Non-pigmented ciliary epithelial cell (primary cell): ENCODE results near the gene ART3.
A peak's percentile ranks its signal among the peaks of the same experiment; 100 is the strongest.

Experiments
- DNase-seq: peaks from one replicate; pipeline ENCODE4 v3.0.0-alpha.2; 2010; ENCODE audit warnings: low read depth

ART3 gene

DNA sequence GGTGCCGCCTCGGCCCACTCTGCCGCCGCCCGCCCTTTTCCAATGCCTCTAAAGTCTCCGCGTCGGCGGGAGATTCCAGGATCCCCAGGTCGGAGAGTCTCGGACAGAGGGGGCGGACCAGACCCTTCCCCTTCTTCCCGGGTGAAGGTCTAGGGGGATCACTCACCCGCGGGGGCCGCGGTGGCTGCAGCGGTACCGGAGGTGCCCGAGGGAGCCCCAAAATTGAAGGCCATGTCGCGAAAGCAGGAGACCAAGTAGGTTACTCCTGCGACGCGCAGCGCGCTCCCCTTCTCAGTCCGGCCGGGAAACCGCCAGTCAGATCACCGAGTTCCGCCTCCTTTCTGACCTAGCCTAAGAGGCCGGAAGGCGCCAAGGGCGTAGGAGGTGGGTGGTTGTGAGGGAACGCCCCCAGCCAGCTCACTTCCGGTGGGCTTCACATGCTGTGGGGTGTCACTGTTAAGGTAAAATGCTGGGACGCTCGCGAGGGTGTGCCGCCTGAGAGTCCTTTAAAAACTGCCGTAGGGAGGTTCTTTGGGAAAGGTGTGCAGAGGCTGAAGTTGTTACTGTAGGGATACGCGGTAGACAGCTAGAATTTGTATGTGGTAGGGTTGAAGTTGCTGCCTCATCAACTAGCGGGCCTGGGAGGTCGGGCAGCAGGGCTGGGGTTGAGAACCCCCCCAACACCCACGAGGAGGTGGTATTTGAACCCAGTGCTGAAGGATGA lies 73.8 kb downstream of the ART3 start, which contains the start of gene NUP54:
Gene NUP54, minus strand, starts transcription at position 256 of the 724 bp plus-strand sequence. Its CDS starts 23 bp downstream, at position 233.
- peak; percentile 82 for DNase-seq

DNA sequence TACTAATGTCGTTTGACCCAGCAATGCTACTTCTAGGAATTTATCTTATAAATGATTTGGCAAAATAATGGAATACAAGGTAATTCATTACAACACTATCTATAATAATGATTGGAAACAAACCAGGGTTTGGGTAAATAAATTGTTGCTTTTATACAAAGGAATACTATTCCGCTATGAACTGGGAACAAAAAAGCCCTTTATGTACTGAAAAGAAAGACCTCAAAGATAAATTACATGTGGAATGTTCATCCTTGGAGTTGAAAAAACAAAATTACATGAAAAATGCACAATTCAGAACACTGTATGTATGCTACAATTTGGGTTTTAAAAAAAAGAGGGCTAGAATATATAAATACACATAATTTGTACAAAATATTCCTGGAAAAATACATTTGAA lies 78.8 kb downstream of the ART3 start:
- no peak for DNase-seq

DNA sequence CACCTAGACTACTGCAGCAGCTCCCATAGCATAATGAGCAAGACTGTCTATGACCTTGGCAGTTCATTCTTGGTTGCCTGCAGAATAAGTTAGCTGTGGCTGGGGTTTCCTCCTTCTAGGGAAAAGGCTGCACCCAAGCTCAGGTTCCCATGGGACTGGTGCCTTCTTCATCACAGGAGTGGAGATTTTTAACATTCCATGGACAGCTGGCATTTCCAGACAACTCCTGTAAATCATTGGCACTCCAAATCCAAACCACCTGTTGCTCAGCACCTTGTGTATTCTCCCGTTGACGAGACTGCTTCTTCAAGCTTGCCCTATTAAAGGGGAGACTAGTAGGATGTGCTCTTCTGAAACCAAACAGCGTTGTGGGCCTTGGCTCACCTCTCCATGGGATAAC lies 81.5 kb downstream of the ART3 start:
- DNase-seq: no peak

DNA sequence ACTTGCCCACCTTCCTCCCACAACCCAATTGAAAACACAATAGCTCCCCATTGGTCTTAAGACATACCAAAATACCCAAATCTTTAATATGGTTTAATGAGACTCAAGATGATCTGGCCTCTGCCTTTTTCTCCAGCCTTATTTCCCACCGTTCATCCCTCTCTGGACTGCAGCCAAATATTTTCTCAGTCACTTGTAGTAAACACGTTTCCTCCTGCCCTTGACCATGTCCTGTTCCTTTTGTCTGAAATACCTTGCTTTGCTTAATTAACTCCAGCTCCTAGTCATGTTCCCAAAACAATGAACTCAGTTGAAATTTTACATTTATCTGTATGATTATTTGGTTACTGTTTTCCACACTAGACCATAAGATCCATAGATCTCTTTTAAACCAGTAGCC lies 82.1 kb downstream of the ART3 start:
- no peak for DNase-seq

DNA sequence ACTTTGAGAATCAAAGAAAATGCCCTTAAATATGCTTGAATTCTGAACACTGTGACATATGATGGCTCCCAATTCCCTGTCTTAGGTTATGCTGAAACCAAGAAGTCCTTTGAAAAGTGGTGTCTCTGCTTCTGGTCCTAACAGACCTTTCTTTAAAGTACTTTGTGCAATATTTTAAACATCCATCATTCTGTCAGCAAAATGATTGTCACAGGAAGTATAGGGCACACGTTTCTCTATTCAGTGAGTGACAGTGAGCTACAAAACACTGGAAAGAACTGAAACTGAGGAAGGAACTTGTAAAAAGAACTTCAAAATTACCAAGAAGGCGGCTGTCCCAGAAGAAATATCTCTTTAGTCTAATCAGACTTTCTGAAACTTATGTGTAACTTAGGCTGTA lies 85.8 kb downstream of the ART3 start:
- DNase-seq: no peak
